GM18873 (cell line): Measurements from ENCODE around the gene NUBP2.

Source experiments
- ATAC-seq: cut with Tn5 transposase; IDR thresholded peaks from one replicate; pipeline ENCODE4 v1.9.1; 2021; ENCODE audit warnings: mild to moderate bottlenecking, moderate library complexity, moderate number of reproducible peaks; ENCODE audit not compliant: unreplicated experiment, low FRiP score

NUBP2 gene

DNA sequence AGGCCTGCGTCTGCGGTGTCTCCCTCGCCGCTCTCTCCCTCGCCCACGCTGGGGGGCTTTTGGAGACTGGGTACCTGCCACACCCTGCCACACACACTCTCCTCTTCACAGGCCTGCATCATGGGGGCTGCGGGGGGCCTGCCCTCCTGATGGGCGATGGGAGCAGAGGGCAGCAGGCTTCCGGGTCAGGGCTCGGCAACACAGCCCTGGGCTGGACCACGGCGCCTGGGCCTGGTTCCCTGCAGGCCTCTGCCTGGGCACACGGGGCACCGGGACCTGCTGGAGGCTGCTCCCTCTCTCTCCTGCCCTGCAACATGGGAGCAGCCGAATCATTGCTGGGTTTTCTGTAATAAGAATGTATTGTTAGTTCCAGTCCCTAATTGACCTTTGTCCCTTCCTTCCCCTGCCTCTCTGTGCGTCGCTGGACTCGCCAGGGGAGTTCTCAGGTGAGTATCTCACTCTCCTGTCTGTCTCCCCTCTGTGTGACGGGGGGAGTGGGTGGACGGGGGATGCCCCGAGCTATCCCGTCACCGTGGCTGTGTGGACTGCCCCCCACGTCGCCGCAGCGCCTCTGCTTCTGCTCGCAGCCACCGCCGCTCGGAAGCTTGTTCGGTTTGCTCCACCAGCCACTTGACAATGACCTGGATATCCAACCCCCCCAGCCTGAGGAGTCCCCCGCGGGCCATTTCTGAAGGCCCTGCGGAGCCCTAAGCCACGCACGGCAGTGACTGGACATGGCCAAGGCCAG lies 24.9 kb upstream of the NUBP2 start:
- ATAC-seq = no peak

DNA sequence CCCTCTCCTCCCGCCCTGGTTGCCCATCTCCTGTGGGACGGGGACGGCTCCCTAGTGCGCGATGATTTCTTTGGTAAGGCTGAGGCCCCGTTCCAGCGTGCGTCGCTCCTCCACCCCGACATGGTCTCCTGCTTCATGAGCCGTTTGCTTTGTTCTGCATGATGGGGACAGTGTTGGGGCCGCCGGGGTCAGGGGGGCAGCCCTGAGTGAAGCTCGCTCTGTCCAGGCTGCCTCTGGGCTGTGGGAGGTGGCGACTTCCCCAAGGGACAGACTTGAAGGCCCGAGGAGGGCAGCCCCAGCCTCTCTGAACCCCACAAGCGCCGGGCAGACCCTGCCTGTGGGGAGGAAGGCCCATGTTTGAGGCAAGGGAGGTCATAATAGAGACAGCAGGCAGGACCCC lies 23.8 kb upstream of the NUBP2 start:
- no peak for ATAC-seq

- no peak for ATAC-seq
Observed at GRCh38 chr16:1759511-1759910, 23.2 kb upstream of the NUBP2 start.

GRCh38 chr16:1760911-1761310 lies 21.8 kb upstream of the NUBP2 start:
- no peak for ATAC-seq

DNA sequence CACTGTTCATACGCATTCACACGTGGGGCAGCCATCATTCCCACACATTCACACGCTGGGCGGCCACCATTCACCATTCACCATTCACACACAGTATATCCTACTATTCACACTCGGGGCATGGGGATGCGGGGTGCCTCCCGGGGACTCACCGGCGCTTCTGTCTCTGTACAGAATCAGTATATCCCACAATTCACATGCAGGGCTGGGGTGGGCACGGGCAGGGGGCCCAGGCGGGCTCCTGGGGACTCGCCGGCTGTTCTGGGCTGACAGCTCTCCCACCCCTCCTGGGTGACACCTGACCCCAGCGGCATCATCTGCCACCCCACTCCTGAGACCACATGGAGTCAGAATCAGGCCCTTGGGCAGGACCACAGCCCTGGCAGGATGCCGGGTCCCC lies 21.0 kb upstream of the NUBP2 start:
- no peak for ATAC-seq

DNA sequence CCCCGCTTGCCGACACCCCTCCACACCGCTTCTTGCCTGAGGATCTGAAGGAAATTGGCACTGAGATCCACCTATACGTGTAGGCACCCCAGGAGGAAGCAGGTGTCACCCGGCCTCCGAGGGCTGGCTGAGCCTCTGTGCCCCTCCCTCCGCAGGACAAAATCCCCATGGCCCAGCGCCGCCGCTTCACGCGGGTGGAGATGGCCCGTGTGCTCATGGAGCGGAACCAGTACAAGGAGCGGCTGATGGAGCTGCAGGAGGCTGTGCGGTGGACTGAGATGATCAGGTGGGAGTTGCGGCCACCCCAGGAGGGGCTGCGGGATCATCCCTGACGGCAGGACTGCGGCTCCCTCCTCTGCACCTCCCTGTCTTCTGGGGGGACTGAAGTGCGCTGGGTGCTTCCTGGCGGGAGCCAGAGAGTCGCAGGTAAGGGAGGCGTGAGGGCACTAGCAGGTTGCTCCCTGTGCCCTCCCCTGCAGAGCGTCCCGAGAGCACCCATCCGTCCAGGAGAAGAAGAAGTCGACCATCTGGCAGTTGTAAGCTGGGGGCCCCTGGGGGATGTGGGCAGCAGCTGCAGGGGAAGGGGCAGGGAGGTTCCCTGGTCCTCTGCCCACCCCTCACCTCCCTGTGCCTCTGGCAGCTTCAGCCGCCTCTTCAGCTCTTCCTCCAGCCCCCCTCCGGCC lies 20.4 kb upstream of the NUBP2 start:
- no peak for ATAC-seq

- no peak for ATAC-seq
Observed at GRCh38 chr16:1762879-1763520, 19.8 kb upstream of the NUBP2 start.

DNA sequence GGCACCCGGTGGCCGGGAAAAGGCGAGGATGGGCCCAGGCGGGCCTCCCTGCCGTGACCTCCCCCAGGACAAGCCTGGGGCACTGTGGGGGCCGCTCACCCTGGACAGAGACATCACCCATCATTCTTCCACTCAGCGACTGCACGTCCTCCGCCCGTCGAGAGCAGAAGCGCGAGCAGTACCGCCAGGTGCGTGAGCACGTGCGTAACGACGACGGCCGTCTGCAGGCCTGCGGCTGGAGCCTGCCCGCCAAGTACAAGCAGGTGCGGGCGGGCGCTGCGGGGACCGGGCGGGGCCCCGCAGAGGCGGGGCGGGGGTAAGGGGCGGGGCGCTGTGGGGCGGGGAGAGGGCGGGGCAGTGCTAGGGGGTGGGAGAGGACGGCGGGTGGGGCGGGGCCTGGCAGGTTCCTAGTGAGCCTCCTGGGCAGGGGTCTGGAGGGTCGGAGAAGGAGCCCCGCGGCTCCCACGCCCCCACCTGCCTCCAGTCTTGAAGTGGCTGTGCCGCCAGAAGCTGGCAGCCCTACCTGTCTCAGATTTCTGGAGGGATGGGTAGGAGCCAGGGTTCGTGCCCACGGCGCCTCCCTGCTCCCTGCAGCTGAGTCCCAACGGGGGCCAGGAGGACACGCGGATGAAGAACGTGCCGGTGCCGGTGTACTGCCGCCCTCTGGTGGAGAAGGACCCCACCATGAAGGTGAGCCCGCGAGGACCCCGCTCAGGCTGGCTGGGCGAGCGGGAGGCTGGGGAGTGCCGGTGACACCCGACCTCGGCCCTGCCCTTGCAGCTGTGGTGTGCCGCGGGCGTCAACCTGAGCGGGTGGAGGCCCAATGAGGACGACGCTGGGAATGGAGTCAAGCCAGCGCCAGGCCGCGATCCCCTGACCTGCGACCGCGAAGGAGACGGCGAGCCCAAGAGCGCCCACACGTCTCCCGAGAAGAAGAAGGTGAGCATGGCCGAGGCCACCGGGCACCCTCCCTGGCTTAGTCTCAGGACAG lies 18.9 kb upstream of the NUBP2 start:
- ATAC-seq = no peak

DNA sequence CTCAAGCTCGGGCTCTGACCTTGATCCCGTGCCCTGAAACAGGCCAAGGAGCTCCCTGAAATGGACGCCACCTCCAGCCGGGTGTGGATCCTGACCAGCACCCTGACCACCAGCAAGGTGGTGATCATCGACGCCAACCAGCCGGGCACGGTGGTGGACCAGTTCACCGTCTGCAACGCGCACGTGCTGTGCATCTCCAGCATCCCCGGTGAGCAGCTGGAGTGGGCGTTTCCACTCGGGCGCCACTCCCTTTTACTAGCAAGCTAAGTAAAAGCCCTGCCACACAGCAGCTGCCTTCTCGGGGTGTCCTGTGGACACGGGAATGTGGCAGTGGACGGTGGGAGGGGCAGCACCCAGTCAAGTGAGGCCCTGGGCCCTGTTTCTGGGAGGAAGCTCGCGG lies 17.8 kb upstream of the NUBP2 start:
- no peak for ATAC-seq

- no peak for ATAC-seq
Observed at GRCh38 chr16:1765826-1766225, 16.9 kb upstream of the NUBP2 start.

DNA sequence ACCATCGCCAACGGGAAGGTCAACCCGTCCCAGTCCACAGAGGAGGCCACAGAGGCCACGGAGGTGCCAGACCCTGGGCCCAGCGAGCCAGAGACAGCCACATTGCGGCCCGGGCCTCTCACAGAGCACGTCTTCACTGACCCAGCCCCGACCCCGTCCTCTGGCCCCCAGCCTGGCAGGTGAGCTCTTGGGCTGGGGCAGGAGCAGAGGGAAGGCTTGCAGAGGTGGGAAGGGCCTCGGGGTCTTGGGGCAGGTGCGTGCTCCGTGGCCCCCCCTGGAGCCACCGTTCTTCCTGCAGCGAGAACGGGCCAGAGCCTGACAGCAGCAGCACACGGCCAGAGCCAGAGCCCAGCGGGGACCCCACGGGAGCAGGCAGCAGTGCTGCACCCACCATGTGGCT lies 16.5 kb upstream of the NUBP2 start:
- no peak for ATAC-seq

GRCh38 chr16:1766701-1767100 lies 16.1 kb upstream of the NUBP2 start:
- ATAC-seq = no peak

DNA sequence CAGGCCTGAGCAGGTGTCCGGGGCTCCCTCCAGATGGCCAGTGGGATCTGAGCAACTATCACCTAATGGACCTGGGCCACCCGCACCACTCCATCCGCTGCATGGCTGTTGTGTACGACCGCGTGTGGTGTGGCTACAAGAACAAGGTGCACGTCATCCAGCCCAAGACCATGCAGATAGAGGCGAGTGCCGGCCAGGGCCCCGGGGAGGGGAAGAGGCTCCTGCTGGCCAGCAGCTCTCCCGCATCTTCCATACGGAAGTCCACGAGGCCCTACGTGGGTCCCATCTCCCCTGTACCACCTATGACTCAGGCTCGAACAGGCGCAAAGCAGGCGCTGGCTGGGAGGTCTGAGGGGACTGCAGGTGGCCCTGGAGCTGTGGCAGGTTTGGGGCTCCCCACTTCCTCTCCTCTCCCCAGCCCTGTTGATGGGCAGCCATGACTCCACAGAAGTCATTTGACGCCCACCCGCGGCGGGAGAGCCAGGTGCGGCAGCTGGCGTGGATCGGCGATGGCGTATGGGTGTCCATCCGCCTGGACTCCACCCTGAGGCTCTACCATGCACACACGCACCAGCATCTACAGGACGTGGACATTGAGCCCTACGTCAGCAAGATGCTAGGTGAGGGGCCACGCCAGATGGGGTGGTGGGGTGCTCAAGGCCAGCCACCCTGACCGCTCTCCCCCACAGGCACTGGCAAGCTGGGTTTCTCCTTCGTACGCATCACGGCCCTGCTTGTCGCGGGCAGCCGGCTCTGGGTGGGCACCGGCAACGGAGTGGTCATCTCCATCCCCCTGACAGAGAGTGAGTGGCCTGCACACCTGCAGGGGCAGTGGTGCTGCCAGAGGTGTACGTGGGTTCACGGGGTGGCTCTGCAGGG lies 15.4 kb upstream of the NUBP2 start:
- ATAC-seq = no peak

- no peak for ATAC-seq
Observed at GRCh38 chr16:1768061-1768766, 14.5 kb upstream of the NUBP2 start.

- ATAC-seq = no peak
Observed at GRCh38 chr16:1768767-1769401, 13.9 kb upstream of the NUBP2 start.

DNA sequence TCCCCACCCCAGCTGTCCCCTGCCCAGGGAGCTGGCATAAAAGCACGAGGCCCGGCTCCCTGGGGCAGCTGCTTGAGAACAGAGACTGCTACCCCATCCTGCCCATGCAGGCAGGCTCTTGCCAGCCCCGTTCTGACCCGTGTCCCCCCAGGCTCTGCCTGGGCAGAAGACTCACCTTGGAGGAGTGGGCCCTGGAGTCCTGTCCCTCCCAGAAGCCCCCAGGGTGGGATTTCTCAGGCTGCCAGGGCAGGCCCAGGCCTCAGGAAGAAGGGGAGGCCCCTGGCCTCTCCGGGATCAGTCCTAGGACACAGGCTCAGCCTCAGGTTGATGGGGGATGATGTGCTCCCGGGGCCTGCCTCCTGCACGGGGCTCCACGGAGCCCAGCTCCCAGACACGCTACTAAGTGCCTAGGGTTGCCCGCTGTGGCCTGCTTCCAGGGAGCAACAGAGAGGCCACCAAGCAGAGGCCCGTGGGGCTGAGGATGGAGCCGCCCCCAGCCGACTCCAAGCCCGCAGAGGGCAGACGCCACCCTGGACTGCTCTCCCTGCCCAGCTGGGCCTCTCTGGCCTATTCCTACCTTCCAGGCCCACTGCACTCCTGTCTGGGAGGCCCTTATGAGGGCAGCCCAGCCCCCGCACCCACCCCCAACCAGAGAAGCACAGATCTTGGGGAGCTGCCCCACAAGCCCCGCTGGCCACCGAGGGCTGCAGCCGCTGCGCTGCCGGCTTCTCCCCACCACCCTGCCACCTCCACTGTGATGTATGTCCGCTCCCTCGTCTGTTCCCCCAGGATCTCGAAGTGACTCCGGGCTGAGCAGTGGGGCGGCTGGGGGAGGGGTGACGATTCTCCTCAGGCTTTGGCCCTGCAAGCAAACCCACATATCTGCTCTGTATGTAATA lies 13.1 kb upstream of the NUBP2 start:
- ATAC-seq = no peak

DNA sequence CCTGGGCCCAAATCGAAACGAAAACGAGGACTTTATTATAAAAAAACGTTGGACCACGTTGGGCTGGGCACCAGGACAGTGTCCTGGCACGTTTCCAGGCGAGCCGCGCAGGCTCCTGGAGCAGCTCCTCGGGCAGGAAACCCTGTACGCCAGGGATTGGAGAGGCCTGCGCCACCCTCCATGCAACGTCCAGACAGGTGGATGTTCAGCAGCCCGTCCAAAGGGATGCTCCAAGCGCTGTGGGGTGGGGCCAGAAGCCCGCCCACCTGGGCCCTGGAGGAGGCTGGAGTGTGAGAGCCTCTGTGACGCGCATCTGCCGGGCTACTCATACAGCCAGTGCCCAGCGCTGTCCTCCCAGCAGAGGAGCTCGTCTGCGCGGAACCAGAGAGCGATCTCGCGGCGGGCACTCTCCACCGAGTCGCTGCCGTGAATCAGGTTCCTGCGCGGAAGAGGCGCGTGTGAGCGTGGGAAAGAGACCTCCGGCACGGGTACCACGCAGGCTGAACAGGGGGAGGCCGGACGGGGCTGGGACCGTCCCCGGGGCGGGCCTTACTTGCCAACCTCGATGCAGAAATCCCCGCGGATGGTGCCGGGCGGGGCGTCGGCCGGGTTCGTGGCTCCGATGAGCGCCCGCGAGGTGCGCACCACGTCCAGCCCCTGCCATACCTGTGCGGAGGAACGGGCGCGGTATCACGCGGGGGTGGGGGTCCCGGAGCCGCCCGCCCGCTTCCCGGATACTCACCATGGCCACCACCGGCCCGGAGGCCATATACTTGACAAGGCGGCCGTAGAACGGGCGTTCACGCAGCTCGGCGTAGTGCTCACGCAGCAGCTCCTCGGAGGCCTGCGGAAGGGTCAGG lies 12.2 kb upstream of the NUBP2 start:
- ATAC-seq = no peak
